SK-N-SH treated with all-trans-retinoic acid at 6 μM for 48 hours (cell line): ENCODE results near the gene CYP27B1.

Experiments
- ATAC-seq: fragments of 200-7000 bp; cut with Tn5 transposase; 3 replicates; pipeline ENCODE4 v1.9.1; 2020; ENCODE audit warnings: mild to moderate bottlenecking, moderate library complexity
- ARNTL ChIP-seq: fragments of 450-650 bp; formaldehyde crosslinking; IDR thresholded peaks from 2 replicates; pipeline ENCODE4 v1.5.0; 2020; ENCODE audit warnings: low read depth, mild to moderate bottlenecking, moderate library complexity, borderline replicate concordance
- CSDC2 ChIP-seq: fragments of 250-450 bp; sonication (Bioruptor Pico); IDR thresholded peaks from 2 replicates; pipeline ENCODE4 v1.5.0; 2020; ENCODE audit warnings: mild to moderate bottlenecking, moderate library complexity
- ESRRG ChIP-seq: fragments of 250-450 bp; sonication (Bioruptor Pico); IDR thresholded peaks from 2 replicates; pipeline ENCODE4 v1.6.1; 2021; ENCODE audit warnings: mild to moderate bottlenecking
- GLIS3 ChIP-seq: fragments of 250-450 bp; sonication (Bioruptor Pico); IDR thresholded peaks from 2 replicates; pipeline ENCODE4 v1.5.0; 2020; ENCODE audit warnings: mild to moderate bottlenecking, moderate library complexity
- ISL1 ChIP-seq: fragments of 250-450 bp; sonication (Bioruptor Pico); IDR thresholded peaks from 2 replicates; pipeline ENCODE4 v2.1.2; 2022; ENCODE audit warnings: mild to moderate bottlenecking, moderate library complexity
- OSR1 ChIP-seq: fragments of 250-450 bp; sonication (Bioruptor Pico); IDR thresholded peaks from 2 replicates; pipeline ENCODE4 v1.8.0; 2022; ENCODE audit warnings: moderate library complexity, mild to moderate bottlenecking, inconsistent platforms
- PPARA ChIP-seq: fragments of 250-450 bp; sonication (Bioruptor Pico); IDR thresholded peaks from 2 replicates; pipeline ENCODE4 v1.5.0; 2020; ENCODE audit warnings: mild to moderate bottlenecking, borderline replicate concordance
- RARB ChIP-seq: fragments of 250-450 bp; sonication (Bioruptor Pico); IDR thresholded peaks from 2 replicates; pipeline ENCODE4 v1.8.0; 2021; ENCODE audit warnings: mild to moderate bottlenecking, moderate library complexity
- SNAI2 ChIP-seq: fragments of 250-450 bp; sonication (Bioruptor Pico); IDR thresholded peaks from 2 replicates; pipeline ENCODE4 v1.5.0; 2020; ENCODE audit warnings: mild to moderate bottlenecking, moderate library complexity
- TCF4 ChIP-seq: fragments of 250-450 bp; sonication (Bioruptor Pico); IDR thresholded peaks from 2 replicates; pipeline ENCODE4 v1.8.0; 2021; ENCODE audit warnings: mild to moderate bottlenecking, moderate library complexity, borderline replicate concordance
- TOX ChIP-seq: fragments of 250-450 bp; sonication (Bioruptor Pico); IDR thresholded peaks from 2 replicates; pipeline ENCODE4 v1.8.0; 2021; ENCODE audit warnings: mild to moderate bottlenecking, moderate library complexity, borderline replicate concordance
- ZC3H10 ChIP-seq: fragments of 250-450 bp; sonication (Bioruptor Pico); IDR thresholded peaks from 2 replicates; pipeline ENCODE4 v1.5.1; 2021; ENCODE audit warnings: mild to moderate bottlenecking, moderate library complexity
- ZFP3 ChIP-seq: fragments of 250-450 bp; sonication (Bioruptor Pico); IDR thresholded peaks from 2 replicates; pipeline ENCODE4 v1.5.0; 2020; ENCODE audit warnings: mild to moderate bottlenecking, moderate library complexity
- ZNF565 ChIP-seq: fragments of 450-650 bp; formaldehyde crosslinking; conservative IDR thresholded peaks from 2 replicates; pipeline ENCODE4 v1.5.0; 2020; ENCODE audit warnings: low read depth, mild to moderate bottlenecking, moderate library complexity
- ZNF70 ChIP-seq: fragments of 450-650 bp; formaldehyde crosslinking; IDR thresholded peaks from 2 replicates; pipeline ENCODE4 v1.5.0; 2020; ENCODE audit warnings: mild to moderate bottlenecking, moderate library complexity
- ZNF8 ChIP-seq: fragments of 450-650 bp; formaldehyde crosslinking; IDR thresholded peaks from 2 replicates; pipeline ENCODE4 v1.5.0; 2020; ENCODE audit warnings: mild to moderate bottlenecking, moderate library complexity
- TF ChIP-seq, protein P1 (sequence below): fragments of 250-450 bp; sonication (Bioruptor Pico); IDR thresholded peaks from 2 replicates; pipeline ENCODE4 v1.5.1; 2021; ENCODE audit warnings: mild to moderate bottlenecking, moderate library complexity
- TF ChIP-seq, protein P2 (sequence below): fragments of 250-450 bp; sonication (Bioruptor Pico); IDR thresholded peaks from 2 replicates; pipeline ENCODE4 v1.8.0; 2020; ENCODE audit warnings: mild to moderate bottlenecking, moderate library complexity, borderline replicate concordance
- TF ChIP-seq, protein P3 (sequence below): fragments of 250-450 bp; sonication (Bioruptor Pico); IDR thresholded peaks from 2 replicates; pipeline ENCODE4 v1.5.1; 2020; ENCODE audit warnings: low read depth, mild to moderate bottlenecking, moderate library complexity
- TF ChIP-seq, protein P4 (sequence below): fragments of 250-450 bp; sonication (Bioruptor Pico); IDR thresholded peaks from 2 replicates; pipeline ENCODE4 v1.5.0; 2020; ENCODE audit warnings: mild to moderate bottlenecking, moderate library complexity
- TF ChIP-seq, protein P5 (sequence below): fragments of 250-450 bp; sonication (Bioruptor Pico); IDR thresholded peaks from 2 replicates; pipeline ENCODE4 v1.8.0; 2021; ENCODE audit warnings: low read depth, mild to moderate bottlenecking, moderate library complexity, borderline replicate concordance

Gene CYP27B1

DNA sequence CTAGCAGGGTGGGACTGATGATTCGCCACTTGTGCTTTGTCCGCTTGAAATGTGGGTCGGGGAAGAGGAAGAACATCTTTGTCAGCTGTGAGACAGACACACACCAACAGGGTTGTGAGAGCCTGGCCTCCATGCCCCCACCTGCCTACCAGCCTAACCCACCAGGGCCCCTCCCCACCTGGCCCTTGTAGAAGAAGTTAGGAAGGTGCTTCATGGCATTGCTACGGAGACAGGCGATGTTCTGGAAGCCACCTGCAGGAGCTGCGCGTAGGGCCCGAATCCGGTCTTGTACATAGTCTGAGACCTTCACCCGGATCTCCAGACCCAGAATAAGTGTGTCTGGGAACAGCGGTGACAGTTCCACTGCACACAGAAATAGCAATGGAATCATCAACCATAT lies 2.7 kb upstream of the CYP27B1 start:
- no peak for TF ChIP-seq OSR1 (CRISPR knock-in tag)
- TF ChIP-seq TCF4: no peak
- no peak for ATAC-seq

DNA sequence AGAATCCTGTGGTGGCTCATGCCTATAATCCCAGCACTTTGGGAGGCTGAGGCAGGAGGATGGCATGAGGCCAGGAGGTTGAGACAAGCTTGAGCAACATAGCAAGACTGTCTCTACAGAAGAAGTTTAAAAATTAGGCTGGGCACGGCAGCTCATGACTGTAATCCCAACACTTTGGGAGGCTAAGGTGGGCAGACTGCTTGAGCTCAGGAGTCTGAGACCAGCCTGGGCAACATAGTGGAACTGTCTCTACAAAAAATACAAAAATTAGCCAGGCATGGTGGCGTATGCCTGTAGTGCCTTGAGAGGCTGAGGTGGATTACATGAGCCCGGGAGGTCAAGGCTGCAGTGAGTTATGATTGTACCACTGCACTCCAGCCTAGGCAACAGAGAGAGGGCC lies 998 bp upstream of the CYP27B1 start:
- TF ChIP-seq ZNF70 (CRISPR knock-in tag) (no peak), ZNF565 (CRISPR knock-in tag) (no peak), PPARA (no peak), GLIS3 (CRISPR knock-in tag) (no peak)
- ATAC-seq: no peak

DNA sequence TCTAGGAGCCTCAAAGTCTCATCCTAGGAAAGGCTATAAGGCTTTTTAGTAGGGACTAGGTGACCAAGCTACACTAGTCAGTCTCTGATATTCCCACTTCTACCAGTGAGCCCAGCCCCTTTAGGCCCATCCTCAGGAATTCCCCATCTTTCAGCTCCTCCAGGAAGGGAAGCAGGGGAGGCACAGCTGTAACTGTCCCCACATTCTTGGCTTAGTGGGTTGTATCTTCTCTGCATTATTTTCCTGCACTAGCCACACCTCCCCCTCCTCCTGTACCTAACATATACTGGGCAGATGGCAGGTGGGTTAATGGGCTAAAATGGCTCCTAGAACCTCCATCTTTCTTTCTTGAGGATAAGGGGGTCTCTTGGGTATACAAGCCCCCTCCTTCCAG lies 424 bp upstream of the CYP27B1 start:
- TF ChIP-seq ISL1 (CRISPR knock-in tag) (no peak), ZC3H10 (CRISPR knock-in tag) (no peak), SNAI2 (no peak), ARNTL (CRISPR knock-in tag) (no peak), TOX (CRISPR knock-in tag) (no peak), ESRRG (CRISPR knock-in tag) (no peak), ZNF8 (CRISPR knock-in tag) (no peak), TCF4 (no peak), ZNF565 (CRISPR knock-in tag) (no peak), PPARA (no peak), ZFP3 (CRISPR knock-in tag) (no peak), CSDC2 (CRISPR knock-in tag) (no peak), OSR1 (CRISPR knock-in tag) (no peak)
- TF ChIP-seq, protein P1, sequence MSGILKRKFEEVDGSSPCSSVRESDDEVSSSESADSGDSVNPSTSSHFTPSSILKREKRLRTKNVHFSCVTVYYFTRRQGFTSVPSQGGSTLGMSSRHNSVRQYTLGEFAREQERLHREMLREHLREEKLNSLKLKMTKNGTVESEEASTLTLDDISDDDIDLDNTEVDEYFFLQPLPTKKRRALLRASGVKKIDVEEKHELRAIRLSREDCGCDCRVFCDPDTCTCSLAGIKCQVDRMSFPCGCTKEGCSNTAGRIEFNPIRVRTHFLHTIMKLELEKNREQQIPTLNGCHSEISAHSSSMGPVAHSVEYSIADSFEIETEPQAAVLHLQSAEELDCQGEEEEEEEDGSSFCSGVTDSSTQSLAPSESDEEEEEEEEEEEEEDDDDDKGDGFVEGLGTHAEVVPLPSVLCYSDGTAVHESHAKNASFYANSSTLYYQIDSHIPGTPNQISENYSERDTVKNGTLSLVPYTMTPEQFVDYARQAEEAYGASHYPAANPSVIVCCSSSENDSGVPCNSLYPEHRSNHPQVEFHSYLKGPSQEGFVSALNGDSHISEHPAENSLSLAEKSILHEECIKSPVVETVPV (CRISPR knock-in tag): no peak
- TF ChIP-seq, protein P2, sequence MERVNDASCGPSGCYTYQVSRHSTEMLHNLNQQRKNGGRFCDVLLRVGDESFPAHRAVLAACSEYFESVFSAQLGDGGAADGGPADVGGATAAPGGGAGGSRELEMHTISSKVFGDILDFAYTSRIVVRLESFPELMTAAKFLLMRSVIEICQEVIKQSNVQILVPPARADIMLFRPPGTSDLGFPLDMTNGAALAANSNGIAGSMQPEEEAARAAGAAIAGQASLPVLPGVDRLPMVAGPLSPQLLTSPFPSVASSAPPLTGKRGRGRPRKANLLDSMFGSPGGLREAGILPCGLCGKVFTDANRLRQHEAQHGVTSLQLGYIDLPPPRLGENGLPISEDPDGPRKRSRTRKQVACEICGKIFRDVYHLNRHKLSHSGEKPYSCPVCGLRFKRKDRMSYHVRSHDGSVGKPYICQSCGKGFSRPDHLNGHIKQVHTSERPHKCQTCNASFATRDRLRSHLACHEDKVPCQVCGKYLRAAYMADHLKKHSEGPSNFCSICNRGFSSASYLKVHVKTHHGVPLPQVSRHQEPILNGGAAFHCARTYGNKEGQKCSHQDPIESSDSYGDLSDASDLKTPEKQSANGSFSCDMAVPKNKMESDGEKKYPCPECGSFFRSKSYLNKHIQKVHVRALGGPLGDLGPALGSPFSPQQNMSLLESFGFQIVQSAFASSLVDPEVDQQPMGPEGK (CRISPR knock-in tag): no peak
- TF ChIP-seq, protein P3, sequence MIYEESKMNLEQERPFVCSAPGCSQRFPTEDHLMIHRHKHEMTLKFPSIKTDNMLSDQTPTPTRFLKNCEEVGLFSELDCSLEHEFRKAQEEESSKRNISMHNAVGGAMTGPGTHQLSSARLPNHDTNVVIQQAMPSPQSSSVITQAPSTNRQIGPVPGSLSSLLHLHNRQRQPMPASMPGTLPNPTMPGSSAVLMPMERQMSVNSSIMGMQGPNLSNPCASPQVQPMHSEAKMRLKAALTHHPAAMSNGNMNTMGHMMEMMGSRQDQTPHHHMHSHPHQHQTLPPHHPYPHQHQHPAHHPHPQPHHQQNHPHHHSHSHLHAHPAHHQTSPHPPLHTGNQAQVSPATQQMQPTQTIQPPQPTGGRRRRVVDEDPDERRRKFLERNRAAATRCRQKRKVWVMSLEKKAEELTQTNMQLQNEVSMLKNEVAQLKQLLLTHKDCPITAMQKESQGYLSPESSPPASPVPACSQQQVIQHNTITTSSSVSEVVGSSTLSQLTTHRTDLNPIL (CRISPR knock-in tag): no peak
- ATAC-seq: no peak

DNA sequence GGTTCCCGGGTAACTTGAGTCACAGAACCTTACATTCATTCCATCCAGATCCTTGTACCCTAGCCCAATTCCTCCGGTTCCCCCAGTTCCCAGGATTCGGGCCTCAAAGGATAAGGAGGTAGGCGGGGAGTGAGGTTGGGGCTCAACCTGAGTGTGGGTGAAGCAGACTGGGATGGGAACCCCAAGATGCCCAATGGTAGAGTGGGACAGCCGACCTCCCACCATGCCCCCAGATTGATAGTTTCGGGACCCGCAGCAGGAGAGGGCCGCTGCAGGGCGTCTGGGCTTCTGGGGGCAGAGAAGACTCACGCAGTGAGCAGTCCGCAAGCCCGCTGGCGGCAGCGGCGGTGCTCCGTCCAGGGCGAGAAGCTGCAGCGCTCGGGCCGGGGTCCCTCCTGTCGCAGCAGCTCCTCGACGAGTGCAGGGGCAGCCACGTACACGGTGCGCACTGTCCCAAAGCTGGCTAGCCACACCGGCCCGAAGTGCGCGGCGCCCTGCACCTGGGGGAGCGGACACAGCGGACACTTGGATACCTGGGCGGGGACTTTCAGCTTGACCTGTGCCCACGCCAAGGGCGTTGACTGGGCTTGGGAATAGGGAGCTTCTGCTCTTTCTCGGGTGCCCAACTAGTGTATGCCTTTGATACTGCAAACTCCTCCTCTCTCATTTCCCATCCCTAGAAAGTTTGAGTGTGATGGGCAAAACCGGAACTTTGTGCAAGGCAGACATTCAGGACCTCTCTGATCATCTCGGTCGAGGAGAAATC lies 997 bp downstream of the CYP27B1 start:
- TF ChIP-seq ZNF565 (CRISPR knock-in tag): no peak
- no peak for TF ChIP-seq TCF4
- TF ChIP-seq OSR1 (CRISPR knock-in tag): no peak
- TF ChIP-seq TOX (CRISPR knock-in tag): no peak
- peak; percentile 19 for ATAC-seq

DNA sequence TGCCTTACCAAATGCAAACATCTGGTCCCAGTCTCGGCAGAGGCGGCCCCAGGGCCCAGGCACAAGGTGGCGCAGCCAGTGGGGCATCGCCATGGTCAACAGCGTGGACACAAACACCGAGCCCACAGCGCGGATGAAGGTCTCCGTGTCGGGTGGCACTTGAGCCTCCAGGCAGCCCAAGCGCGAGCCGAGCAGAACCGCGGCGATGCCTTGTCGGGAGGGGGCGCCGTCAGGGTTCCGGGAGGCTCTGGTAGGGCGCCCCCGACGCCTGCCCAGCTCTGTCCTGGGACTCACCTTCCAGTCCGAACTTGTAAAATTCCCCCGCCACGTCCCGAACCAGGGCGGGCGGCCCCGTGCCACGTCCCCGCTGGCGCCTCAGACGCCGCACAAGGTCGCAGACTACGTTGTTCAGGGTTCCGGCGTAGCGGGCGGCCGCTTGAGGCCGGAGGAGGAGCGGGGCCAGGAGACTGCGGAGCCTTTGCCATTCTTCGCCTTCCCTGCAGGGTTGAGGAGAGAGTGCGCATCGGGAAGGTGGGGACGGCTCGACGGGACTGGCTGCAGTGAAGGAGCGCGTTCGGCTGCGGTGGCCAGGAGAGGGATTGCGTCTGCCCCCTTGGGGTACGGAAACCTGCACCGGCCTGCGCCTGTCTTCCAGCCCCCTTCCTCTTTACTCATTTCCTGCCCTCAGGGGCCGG lies 1.7 kb downstream of the CYP27B1 start:
- ATAC-seq: peak; percentile 81
- TF ChIP-seq ARNTL (CRISPR knock-in tag): no peak
- TF ChIP-seq GLIS3 (CRISPR knock-in tag): no peak
- no peak for TF ChIP-seq ZNF70 (CRISPR knock-in tag)
- TF ChIP-seq RARB (CRISPR knock-in tag): no peak
- TF ChIP-seq ZNF8 (CRISPR knock-in tag): no peak
- TF ChIP-seq PPARA: no peak
- TF ChIP-seq, protein P4, sequence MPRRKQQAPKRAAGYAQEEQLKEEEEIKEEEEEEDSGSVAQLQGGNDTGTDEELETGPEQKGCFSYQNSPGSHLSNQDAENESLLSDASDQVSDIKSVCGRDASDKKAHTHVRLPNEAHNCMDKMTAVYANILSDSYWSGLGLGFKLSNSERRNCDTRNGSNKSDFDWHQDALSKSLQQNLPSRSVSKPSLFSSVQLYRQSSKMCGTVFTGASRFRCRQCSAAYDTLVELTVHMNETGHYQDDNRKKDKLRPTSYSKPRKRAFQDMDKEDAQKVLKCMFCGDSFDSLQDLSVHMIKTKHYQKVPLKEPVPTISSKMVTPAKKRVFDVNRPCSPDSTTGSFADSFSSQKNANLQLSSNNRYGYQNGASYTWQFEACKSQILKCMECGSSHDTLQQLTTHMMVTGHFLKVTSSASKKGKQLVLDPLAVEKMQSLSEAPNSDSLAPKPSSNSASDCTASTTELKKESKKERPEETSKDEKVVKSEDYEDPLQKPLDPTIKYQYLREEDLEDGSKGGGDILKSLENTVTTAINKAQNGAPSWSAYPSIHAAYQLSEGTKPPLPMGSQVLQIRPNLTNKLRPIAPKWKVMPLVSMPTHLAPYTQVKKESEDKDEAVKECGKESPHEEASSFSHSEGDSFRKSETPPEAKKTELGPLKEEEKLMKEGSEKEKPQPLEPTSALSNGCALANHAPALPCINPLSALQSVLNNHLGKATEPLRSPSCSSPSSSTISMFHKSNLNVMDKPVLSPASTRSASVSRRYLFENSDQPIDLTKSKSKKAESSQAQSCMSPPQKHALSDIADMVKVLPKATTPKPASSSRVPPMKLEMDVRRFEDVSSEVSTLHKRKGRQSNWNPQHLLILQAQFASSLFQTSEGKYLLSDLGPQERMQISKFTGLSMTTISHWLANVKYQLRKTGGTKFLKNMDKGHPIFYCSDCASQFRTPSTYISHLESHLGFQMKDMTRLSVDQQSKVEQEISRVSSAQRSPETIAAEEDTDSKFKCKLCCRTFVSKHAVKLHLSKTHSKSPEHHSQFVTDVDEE (CRISPR knock-in tag): no peak
- TF ChIP-seq, protein P5, sequence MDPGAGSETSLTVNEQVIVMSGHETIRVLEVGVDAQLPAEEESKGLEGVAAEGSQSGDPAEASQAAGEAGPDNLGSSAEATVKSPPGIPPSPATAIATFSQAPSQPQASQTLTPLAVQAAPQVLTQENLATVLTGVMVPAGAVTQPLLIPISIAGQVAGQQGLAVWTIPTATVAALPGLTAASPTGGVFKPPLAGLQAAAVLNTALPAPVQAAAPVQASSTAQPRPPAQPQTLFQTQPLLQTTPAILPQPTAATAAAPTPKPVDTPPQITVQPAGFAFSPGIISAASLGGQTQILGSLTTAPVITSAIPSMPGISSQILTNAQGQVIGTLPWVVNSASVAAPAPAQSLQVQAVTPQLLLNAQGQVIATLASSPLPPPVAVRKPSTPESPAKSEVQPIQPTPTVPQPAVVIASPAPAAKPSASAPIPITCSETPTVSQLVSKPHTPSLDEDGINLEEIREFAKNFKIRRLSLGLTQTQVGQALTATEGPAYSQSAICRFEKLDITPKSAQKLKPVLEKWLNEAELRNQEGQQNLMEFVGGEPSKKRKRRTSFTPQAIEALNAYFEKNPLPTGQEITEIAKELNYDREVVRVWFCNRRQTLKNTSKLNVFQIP: no peak
- TF ChIP-seq TCF4: no peak
- TF ChIP-seq, protein P2 (CRISPR knock-in tag): no peak
- no peak for TF ChIP-seq SNAI2
- no peak for TF ChIP-seq ZFP3 (CRISPR knock-in tag)
- no peak for TF ChIP-seq CSDC2 (CRISPR knock-in tag)
